DMS53 (cell line): ENCODE results near the gene ESCO1.

Source experiments
- DNase-seq: peaks from one replicate; lab custom pipeline; 2025; lab: John Stamatoyannopoulos, UW

Gene ESCO1

GRCh38 chr18:21486905-21487437 lies 113.5 kb downstream of the ESCO1 start:
- no peak for DNase-seq

DNA sequence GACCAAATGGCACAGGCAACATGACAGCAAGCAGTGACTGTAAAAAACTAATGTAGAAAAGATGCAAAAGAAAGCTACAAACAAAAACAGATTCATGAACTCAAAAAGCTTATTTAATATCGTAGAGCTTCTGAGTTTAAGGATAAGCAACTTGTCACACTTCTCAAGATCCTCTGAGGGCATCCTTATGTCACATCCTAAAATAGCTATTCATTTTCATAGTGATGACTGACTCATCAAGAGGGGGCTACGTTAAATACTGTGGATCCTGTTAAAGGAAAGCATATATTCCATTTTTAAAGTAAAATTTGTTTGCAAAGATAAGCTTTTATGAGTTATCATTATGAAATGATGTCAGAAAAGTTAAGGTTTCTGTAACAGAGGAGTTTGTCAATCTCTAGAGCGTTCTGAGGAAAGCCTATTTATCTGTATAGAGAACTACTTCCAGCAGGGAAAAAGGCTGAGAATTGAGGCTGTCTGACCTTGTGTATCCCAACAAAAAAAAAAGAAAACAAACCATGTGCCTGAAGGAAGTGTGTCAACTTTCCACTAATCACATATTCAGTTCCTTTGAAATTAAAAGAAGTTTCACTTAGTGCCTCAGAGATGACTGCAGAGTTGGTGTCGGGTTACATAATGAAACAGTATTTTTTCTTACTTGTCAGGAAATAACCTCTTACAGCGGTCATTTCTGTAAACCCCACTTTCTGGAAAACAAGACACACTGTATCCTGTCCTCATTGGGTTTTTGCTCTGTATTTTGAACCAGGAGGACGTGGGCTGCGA lies 115.5 kb downstream of the ESCO1 start:
- no peak for DNase-seq

GRCh38 chr18:21483051-21483450 lies 117.5 kb downstream of the ESCO1 start:
- no peak for DNase-seq

GRCh38 chr18:21481739-21482138 lies 118.8 kb downstream of the ESCO1 start:
- DNase-seq = no peak

DNA sequence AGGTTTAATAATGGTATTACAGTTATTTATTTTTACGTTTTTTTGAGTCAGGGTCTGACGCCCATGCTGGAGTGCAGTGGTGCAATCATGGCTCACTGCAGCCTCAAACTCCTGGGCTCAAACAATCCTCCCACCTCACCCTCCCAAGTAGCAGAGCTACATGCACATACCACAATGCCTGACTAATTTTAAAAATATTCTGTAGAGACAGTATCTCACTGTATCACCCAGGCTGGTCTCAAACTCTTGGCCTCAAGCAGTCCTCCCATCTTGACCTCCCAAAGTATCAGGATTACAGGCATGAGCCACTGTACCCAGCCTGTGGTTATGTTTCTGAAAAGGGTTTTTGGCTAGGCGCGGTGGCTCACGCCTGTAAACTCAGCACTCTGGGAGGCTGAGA lies 120.8 kb downstream of the ESCO1 start:
- no peak for DNase-seq
